AG04450 (cell line): ENCODE measurements around the gene ABCD3. TPM values are rescaled to one million over a fixed set of nuclear protein-coding genes. Genes with fewer than 3 reads are reported as not detected.

Experiments
- CTCF ChIA-PET: fragments of 300-600, 350-600 bp; formaldehyde crosslinking; extraction: SDS; loops from one replicate; lab custom pipeline; 2022; ENCODE audit warnings: antibody characterized with exemption, inconsistent platforms; lab: Charles Lee
- POLR2A ChIA-PET: fragments of 350-600 bp; formaldehyde crosslinking; extraction: SDS; loops from one replicate; lab custom pipeline; 2021; ENCODE audit warnings: antibody characterized with exemption, inconsistent platforms; lab: Yijun Ruan, JAX
- DNase-seq: peaks from one replicate; pipeline ENCODE4 v3.0.0-alpha.2; 2011; ENCODE audit warnings: low read depth, low spot score
- H3K27ac ChIP-seq: one replicate; pipeline ENCODE4 v1.5.1; 2012; ENCODE audit warnings: low read depth, low read length, control low read depth
- H3K27me3 ChIP-seq: one replicate; pipeline ENCODE4 v1.6.0; 2012; ENCODE audit warnings: low read length; ENCODE audit not compliant: control insufficient read depth, insufficient read depth
- H3K4me3 ChIP-seq: 2 replicates; pipeline ENCODE4 v1.5.1; 2011; ENCODE audit warnings: mild to moderate bottlenecking, low read depth, low read length, control low read depth
- H3K9me3 ChIP-seq: 2 replicates; pipeline ENCODE4 v1.5.1; 2012; ENCODE audit warnings: low read length; ENCODE audit not compliant: control insufficient read depth, insufficient read depth
- CTCF ChIP-seq: IDR thresholded peaks from 2 replicates; pipeline ENCODE4 v1.5.1; 2011; ENCODE audit warnings: low read depth, low read length, control low read depth, inconsistent platforms
- polyA plus RNA-seq: library from polyadenylated mRNA; depleted of rRNA; stranded (reverse); fragments of >200 nt; gene quantifications from 2 replicates; pipeline ENCODE4 v1.2.3, GENCODE V29; 2011

Gene ABCD3
- polyA plus RNA-seq, 1 experiment: 34.0 TPM

GRCh38 chr1:94471271-94471670, 53.1 kb downstream of the ABCD3 start:
- H3K27me3 ChIP-seq: no peaks in the 10 kb centered on the region
- DNase-seq: no peak
- TF ChIP-seq CTCF: no peak
- POLR2A ChIA-PET: no interaction called here
- no peaks in the 10 kb centered on the region for H3K9me3 ChIP-seq
- CTCF ChIA-PET: interaction anchor here (0.5 to 7.8 kb wide), 8 partner anchors 7 to 335 kb away, joined by 3 to 56 read pairs (median 6); no protein-coding TSS in a partner anchor
- H3K27ac ChIP-seq: no peak overlapping the region
- H3K4me3 ChIP-seq: no peak overlapping the region

GRCh38 chr1:94475232-94475631, 57.0 kb downstream of the ABCD3 start:
- POLR2A ChIA-PET: no interaction called here
- Histone ChIP-seq H3K27ac (no peak overlapping the region), H3K9me3 (no peaks in the 10 kb centered on the region), H3K27me3 (no peaks in the 10 kb centered on the region), H3K4me3 (no peak overlapping the region)
- no peak for DNase-seq
- CTCF ChIA-PET: interaction anchor here (1.1 to 7.8 kb wide), 3 partner anchors 11 to 331 kb away, joined by 3 to 51 read pairs (median 4); no protein-coding TSS in a partner anchor
- no peak for TF ChIP-seq CTCF

- Histone ChIP-seq H3K27me3 (no peaks in the 10 kb centered on the region), H3K4me3 (no peak overlapping the region), H3K9me3 (no peaks in the 10 kb centered on the region), H3K27ac (no peak overlapping the region)
- no peak for DNase-seq
- TF ChIP-seq CTCF: no peak
- CTCF ChIA-PET: interaction anchor here (0.7 to 4.7 kb wide), 6 partner anchors 10 to 564 kb away, joined by 3 to 101 read pairs (median 16); no protein-coding TSS in a partner anchor
- POLR2A ChIA-PET: interaction anchor here (0.5 kb wide), 1 partner anchor 23 kb away, joined by 3 read pairs; no protein-coding TSS in a partner anchor
These were observed 61.5 kb downstream of the ABCD3 start for GRCh38 chr1:94479682-94480081.

- Histone ChIP-seq H3K9me3 (no peaks in the 10 kb centered on the region), H3K27ac (no peak overlapping the region), H3K27me3 (no peaks in the 10 kb centered on the region), H3K4me3 (no peak overlapping the region)
- POLR2A ChIA-PET: interaction anchor here (1.0 kb wide), 1 partner anchor 325 kb away, joined by 3 read pairs; no protein-coding TSS in a partner anchor
- peak; percentile 51 for DNase-seq
- CTCF ChIA-PET: interaction anchor here (0.6 to 4.7 kb wide), 16 partner anchors 9 to 562 kb away, joined by 3 to 101 read pairs (median 6); no protein-coding TSS in a partner anchor
- peak; percentile 89 for TF ChIP-seq CTCF
These were observed 63.3 kb downstream of the ABCD3 start for GRCh38 chr1:94481473-94481933.

- Histone ChIP-seq H3K4me3 (no peak overlapping the region), H3K27me3 (no peaks in the 10 kb centered on the region), H3K27ac (no peak overlapping the region), H3K9me3 (no peaks in the 10 kb centered on the region)
- no peak for TF ChIP-seq CTCF
- ChIA-PET CTCF (interaction anchor here (0.9 to 2.7 kb wide), 5 partner anchors 23 to 555 kb away, joined by 3 to 12 read pairs (median 4); no protein-coding TSS in a partner anchor), POLR2A (no interaction called here)
- DNase-seq: no peak
These were observed 68.8 kb downstream of the ABCD3 start for GRCh38 chr1:94486990-94487389.
